GM18868 (cell line): ENCODE data around the gene GOLGA8Q.
"Not testable (repeated sequence)": the region's sequence is repeated elsewhere in the genome, so short reads cannot be mapped to it uniquely, and the experiment has no call there.

Experiments
- ATAC-seq: cut with Tn5 transposase; IDR thresholded peaks from one replicate; pipeline ENCODE4 v1.9.1; 2021; ENCODE audit warnings: mild to moderate bottlenecking, moderate library complexity; ENCODE audit not compliant: unreplicated experiment

The GOLGA8Q gene

DNA sequence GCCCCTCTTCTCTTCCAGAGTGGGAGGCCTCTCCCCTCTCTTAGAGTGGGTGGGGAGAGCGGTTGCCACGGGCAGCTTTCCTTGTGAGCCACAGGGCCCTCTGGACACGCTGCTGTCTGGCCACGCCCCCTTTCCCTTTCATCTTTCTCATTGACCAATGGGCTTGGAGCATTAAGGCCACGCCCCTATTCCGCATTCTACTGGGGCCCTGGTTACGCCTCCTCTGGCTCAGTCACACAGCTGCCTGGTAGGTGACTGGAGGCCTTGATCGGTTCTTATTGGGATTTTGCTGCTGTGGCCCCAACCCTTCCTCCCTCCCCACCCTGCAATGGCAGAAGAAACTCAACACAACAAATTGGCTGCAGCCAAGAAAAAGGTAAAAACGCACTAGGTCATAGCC lies at the start of gene GOLGA8Q:
Gene GOLGA8Q (plus strand): TSS at position 301 of the 400 bp plus-strand sequence. CDS start 28 bp downstream, at position 329.
- ATAC-seq, result not testable (repeated sequence)

- ATAC-seq, result not testable (repeated sequence)
Observed at GRCh38 chr15:30502904-30503781, 48.7 kb upstream of the GOLGA8Q start.

- ATAC-seq, result not testable (repeated sequence)
Observed at GRCh38 chr15:30504162-30504843, 47.5 kb upstream of the GOLGA8Q start.

DNA sequence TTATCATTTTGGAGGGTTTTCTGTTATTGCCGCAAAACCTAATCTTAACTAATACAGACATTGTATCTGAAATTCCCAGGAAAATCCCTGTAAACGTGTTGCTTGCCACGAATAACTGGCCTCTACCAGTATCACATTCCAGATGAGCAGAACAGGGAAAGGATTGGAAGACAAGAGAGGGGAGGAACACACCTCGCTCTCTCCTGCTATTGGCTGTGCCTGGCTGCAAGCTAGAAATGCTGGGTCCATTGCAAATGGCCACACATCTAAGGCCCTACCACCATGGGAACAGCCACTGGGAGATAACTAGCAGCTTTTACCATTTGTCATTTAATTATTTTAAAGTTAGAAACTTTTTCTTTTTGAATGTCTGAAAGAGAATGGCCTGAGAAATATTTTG lies 37.3 kb upstream of the GOLGA8Q start:
- ATAC-seq, result not testable (repeated sequence)

GRCh38 chr15:30523453-30524243 lies 28.2 kb upstream of the GOLGA8Q start:
- not testable (repeated sequence) for ATAC-seq

DNA sequence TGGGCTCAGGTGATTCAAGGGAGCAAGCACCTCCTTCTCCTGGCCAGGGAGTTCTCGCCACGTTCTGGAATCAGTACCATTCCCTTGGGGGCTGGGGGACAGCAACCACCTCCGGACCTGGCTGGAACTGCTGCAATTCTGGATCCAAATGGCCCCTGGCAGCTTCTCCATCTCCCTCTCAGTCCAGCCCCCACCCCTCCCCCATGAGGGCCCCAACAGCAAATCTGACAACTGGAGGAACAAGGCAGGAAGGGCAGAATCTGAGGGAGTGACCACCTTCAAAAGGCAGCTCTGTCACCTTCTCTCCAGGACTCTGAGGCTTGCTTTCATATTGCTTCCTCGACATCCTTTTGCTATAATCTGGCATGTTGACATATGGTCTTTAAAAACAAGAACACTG lies 25.9 kb upstream of the GOLGA8Q start:
- ATAC-seq, result not testable (repeated sequence)

GRCh38 chr15:30529049-30529448 lies 22.8 kb upstream of the GOLGA8Q start:
- not testable (repeated sequence) for ATAC-seq

DNA sequence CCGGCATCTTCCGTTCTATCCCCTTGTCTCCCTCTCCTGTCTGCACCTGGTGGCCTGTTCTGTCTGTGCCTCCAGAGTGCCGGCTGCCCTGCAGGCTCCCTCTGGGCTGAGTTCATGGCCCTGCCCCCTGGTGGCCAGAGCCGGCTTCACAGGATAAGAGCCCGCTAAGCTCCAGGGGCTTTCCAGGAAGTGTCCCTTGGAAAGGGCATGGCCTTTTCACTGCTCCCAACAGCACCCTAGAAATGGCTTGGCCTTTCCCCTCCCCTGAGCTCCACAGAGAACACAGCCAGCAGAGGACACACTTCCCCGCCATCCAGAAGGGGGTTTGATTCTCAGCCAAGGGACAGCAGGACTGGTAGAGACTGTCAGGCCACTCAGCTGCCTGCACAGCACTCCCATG lies 15.1 kb downstream of the GOLGA8Q start:
- ATAC-seq, result not testable (repeated sequence)

- not testable (repeated sequence) for ATAC-seq
Observed at GRCh38 chr15:30573012-30573491, 21.2 kb downstream of the GOLGA8Q start.

DNA sequence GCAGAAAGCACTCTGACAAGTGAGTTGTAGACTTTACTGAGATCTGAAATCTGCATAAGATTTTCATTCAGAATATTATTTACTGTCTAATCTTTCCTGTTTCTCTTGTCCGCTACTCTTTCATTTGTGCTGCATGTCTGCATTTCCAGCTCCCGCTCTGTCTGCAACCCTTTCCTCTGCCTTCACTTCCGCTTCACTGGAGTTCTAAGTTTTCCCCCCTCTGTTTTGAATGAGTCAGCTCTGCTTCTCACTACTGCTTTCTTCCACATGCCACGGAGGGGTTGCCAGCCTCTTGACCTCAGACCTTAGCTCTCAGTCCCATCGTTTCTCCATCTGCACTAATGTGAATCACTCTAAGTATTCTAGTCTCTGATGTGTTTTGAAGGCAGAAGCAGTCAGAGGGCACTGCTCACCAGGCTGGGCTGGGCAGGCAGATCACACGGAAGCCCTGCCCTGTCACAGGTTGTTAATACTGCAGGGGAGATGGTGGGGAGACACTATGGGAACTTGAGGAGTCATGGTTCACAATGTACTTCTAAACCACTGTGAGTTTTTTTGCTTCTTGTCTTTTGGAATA lies 27.6 kb downstream of the GOLGA8Q start:
- ATAC-seq, result not testable (repeated sequence)

DNA sequence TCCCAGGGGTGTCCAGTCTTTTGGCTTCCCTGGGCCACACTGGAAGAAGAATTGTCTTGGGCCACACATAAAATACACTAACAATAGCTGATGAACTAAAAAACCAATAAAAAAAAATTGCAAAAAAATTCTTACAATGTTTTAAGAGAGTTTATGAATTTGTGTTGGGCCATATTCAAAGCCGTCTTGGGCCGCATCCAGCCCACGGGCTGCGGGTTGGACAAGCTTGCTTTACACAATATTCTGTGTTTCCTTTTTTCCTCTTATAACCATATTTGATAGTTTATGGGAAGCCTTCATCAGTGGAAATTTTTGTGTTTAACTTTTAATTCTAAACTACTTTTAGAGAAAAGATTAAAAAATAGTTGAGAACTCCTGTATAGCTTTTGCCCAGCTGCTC lies 28.9 kb downstream of the GOLGA8Q start:
- not testable (repeated sequence) for ATAC-seq

- ATAC-seq, result not testable (repeated sequence)
Observed at GRCh38 chr15:30598953-30599352, 47.1 kb downstream of the GOLGA8Q start.

DNA sequence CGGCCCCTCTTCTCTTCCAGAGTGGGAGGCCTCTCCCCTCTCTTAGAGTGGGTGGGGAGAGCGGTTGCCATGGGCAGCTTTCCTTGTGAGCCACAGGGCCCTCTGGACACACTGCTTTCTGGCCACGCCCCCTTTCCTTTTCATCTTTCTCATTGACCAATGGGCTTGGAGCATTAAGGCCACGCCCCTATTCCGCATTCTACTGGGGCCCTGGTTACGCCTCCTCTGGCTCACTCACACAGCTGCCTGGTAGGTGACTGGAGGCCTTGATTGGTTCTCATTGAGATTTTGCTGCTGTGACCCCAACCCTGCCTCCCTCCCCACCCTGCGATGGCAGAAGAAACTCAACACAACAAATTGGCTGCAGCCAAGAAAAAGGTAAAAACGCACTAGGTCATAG lies 51.9 kb downstream of the GOLGA8Q start, which contains the start of gene GOLGA8H:
Gene GOLGA8H (plus strand): TSS at position 233 of the 400 bp plus-strand sequence. CDS start 98 bp downstream, at position 331.
- not testable (repeated sequence) for ATAC-seq
